Choroid plexus epithelial cell (primary cell): Measurements from ENCODE around the gene RBMS1.

ENCODE experiments used
- DNase-seq: peaks from one replicate; pipeline ENCODE4 v3.0.0-alpha.2; 2010; ENCODE audit warnings: low read depth
- H3K4me3 ChIP-seq: 2 replicates; pipeline ENCODE4 v1.5.1; 2011; ENCODE audit warnings: low read depth, mild to moderate bottlenecking, control low read depth, low read length, moderate library complexity
- CTCF ChIP-seq: conservative IDR thresholded peaks from 2 replicates; pipeline ENCODE4 v1.5.1; 2011; ENCODE audit warnings: low read depth, mild to moderate bottlenecking, control low read depth, inconsistent platforms, low read length, moderate library complexity

Gene RBMS1

DNA sequence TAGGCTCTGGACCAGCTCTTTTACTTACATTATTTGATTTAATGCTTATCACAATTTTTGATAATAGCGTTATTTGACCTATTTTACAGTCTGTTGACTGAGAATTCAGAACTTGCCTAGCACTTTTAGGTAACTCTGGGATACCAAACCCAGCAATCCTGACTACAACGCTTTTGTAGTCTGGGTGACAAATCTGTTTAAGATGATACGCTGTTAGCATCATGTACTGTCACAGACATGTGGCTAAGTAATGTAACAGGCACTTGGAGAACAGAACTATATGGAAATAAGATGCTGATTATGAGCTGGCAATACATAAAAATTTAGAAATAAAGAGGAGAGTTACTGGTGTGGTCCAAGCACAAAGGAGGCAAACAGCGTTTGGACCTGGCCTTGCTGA is 130.6 kb downstream of the RBMS1 start:
- H3K4me3 ChIP-seq, result no peak overlapping the region
- TF ChIP-seq CTCF, result no peak
- DNase-seq, result no peak

DNA sequence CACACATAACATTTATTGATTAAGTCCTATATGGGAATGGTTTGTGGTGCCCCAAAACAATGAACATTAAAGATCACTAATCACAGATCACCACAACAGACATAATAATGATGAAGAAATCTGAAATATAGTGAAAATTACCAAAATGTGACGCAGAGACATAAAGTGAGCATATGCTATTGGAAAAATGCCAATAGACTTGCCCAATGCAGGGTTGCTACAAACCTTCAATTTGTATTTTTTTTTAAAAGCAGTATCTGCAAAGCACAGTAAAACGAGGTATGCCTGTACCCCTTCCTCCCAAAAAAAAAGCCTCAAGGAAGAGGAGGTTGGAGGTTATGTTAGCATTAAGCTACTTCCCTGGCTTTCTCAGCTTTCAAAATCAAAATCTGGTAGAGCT is 131.1 kb downstream of the RBMS1 start:
- DNase-seq, result no peak
- no peak for TF ChIP-seq CTCF
- no peak overlapping the region for H3K4me3 ChIP-seq

- no peak for TF ChIP-seq CTCF
- no peak for DNase-seq
- no peak overlapping the region for H3K4me3 ChIP-seq
These were observed 131.6 kb downstream of the RBMS1 start for GRCh38 chr2:160362018-160362417.

DNA sequence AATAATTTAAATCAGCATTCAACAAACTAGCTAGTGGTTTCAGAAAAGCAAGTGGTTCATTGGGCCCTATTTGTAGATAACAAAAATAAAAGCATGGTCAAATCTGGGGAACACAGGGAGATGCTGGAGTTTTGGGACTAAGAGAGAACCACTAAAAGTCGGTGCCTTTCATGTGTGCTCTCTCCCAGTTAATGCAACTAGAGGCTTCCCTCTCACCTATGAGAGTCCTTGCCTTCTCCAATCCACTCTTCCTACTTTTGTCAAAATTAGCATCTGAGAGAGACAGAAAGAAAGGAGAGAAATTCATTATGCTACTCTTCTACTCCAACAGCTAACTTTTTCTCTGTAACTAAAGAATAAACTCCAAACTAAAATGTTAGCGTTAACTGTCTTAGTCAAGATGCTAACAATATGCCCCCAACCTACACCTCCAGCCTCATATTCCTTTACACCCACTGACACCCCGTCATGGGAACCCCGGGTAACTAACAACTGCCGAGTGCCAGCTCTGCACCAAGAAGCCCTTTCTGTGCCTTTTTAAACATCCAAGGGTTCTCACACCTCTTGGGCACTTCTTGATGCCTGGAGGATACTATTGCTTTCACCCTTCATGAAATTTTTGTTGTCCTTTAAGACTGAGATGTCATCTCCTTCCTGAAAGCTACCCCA is 133.4 kb downstream of the RBMS1 start:
- H3K4me3 ChIP-seq, result no peak overlapping the region
- TF ChIP-seq CTCF, result no peak
- DNase-seq, result no peak

- no peak overlapping the region for H3K4me3 ChIP-seq
- no peak for TF ChIP-seq CTCF
- peak; percentile 52 for DNase-seq
These were observed 135.6 kb downstream of the RBMS1 start for GRCh38 chr2:160358046-160358445.

DNA sequence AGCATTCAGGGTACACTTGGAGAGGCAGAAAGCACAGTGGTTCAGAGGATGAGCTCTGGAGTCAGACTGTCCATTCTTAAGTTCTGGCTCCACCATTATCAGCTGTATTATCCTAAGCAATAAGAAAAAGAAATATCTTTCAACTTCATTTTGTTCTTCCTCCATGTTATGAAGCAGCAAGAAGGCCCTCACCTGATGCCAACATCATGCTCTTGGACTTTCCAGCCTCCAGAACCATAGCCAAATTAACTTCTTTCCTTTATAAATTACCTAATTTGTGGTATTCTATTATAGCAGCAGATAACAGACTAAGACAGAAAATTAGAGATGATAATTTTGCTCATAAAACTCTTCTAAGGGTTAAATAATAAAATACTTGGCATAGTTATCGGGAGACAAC is 137.1 kb downstream of the RBMS1 start:
- no peak for DNase-seq
- H3K4me3 ChIP-seq, result no peak overlapping the region
- TF ChIP-seq CTCF, result no peak

- no peak for TF ChIP-seq CTCF
- H3K4me3 ChIP-seq, result no peak overlapping the region
- no peak for DNase-seq
These were observed 138.5 kb downstream of the RBMS1 start for GRCh38 chr2:160355080-160355479.
